Hippocampal formation (tissue), 2 donors: Measurements from ENCODE around the gene FAM20A.
A peak's percentile ranks its signal among the peaks of the same experiment; 100 is the strongest.
"Not testable (repeated sequence)": the region's sequence is repeated elsewhere in the genome, so short reads cannot be mapped to it uniquely, and the experiment has no call there.

Experiments used
- DNase-seq, 2 donors: peaks; one replicate each; lab custom pipeline; 2025; lab: John Stamatoyannopoulos, UW

The FAM20A gene

DNA sequence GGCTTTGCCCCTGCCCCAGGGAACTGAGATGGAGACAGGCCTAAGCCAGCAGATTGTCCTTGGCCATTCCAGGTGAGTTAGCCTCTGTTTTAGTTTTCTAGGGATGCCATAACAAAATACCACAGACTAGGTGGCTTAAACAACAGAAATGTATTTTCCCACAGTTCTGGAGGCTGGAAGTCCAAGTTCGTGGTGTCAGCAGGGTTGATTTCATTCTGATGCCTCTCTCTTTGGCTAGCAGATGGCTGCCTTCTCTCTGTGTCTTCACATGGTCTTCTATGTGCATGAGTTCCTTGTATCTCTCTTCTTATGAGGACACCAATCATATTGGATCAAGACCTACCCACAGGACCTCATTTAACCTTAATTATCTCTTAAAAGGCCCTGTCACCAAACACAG, 12.8 kb downstream of the FAM20A start:
- no peak for DNase-seq

- peak in 1 of 2 donors; percentile 12 for DNase-seq
These were observed 13.3 kb downstream of the FAM20A start for GRCh38 chr17:68587847-68588246.

GRCh38 chr17:68587026-68587425, 14.1 kb downstream of the FAM20A start:
- no peak for DNase-seq

DNA sequence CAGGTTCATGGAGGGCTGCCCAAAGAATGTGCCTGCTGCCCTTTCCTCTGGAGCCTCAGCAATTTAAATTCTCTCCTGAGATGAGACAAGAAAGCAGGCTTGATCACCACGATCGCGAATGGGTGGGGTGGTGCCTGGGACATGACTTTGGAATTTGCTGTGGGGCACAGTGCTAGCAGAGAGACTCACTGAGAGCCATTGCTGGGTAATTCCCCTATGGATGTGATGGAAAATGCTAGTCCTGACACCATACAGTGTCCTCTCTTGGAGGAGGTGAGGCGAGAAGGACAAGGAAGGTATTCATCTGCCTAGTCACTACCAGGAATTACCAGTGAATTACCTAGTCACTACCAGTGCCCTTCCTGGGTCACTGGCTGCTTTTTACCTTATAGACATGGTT, 15.5 kb downstream of the FAM20A start:
- no peak for DNase-seq

- no peak for DNase-seq
These were observed 16.4 kb downstream of the FAM20A start for GRCh38 chr17:68584581-68585303.

- not testable (repeated sequence) for DNase-seq
These were observed 18.3 kb downstream of the FAM20A start for GRCh38 chr17:68582867-68583266.

GRCh38 chr17:68581863-68582645, 19.1 kb downstream of the FAM20A start:
- no peak for DNase-seq

DNA sequence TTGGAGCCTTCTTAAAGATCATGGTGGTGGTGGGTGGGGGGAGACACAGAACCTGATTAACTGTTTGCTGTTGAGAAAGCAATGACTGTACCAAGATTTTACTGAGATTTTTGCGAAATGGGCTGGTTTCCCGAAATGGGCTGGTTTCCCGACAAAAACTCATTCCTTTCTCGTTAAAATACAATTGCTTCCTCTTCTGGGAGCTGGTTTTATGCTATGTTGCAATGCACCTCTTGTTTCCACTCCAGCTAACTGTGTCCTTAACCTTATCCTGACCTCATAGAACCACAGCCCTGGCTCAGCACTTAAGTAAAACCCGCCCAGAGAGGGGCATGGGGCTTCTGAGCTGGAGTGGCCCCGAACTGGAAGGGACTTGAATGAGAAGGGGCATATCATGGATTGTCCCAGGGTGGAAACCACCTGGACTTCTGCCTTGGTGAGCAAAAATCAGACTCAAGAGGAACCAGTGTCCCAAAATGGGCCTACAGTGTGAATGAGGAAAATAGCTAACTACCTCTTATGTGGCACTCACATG, 20.9 kb downstream of the FAM20A start:
- DNase-seq: no peak

- no peak for DNase-seq
These were observed 21.8 kb downstream of the FAM20A start for GRCh38 chr17:68579194-68579927.

DNA sequence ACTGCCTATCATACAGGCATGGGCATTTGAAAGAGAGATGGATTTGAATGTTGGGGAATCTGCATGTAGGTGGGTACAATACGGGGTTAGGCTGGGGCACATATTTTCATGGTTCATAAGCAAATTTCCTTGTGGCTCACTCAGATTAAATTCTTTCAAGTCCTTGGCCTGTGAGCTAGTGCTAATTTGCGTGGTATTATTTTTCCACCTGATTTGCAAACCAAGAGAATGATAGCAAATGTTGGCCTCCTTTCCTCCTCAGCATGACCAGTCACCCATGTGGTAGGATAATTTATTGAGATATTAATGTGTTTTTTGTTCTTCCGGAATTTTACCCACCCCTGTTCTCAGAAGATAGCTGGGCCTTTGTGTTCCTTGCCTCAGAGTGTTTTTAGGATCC, 22.9 kb downstream of the FAM20A start:
- no peak for DNase-seq

GRCh38 chr17:68577497-68577821, 23.7 kb downstream of the FAM20A start:
- no peak for DNase-seq

DNA sequence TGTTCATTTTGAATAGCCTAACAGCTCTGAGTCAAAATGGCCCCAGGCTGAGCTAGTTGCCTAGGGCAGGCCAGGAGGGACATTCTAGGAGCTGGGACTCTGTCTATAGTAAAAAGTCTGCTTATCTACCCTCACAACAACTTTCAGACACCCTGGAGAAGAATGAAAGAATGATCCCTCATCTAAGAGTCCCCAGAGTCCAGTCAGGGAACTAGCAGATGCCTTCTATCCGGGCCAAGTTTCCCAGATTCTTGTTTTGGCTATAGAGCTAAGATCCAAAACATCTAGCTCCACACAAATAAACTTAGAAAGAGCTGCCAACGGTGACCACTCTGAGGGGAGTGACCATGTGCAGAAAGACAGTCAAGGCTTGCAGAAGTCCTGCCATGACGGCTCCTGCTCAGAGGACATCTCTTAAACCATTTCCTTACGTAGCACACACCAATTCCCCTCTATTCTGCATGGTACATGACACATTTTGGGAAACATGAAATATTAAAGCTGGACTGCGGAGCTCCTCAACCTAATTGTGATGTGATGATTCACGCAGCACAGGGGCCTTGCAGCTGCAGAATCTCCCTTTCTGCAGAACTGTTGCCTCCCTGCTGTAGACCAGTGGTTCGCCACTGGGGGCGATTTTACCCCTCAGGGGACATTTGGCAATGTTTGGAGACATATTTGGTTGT, 24.2 kb downstream of the FAM20A start:
- no peak for DNase-seq

GRCh38 chr17:68576137-68576536, 25.0 kb downstream of the FAM20A start:
- DNase-seq: no peak

DNA sequence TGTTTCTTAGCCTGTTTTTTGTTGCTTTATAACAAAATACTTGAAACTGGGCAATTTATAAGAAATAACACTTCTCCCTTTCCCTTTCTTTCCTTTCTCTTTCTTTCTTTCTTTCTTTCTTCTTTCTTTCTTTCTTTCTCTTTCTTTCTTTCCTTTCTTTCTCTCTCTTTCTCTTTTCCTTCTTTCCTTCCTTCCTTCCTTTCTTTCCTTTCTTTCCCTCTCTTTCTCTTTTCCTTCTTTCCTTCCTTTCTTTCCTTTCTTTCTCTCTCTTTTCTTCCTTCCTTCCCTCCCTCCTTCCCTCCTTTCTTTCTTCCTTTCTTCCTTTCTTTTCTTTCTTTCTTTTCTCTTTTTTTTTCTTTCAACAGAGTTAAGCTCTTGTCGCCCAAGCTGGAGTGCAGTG, 27.8 kb downstream of the FAM20A start:
- no peak for DNase-seq

DNA sequence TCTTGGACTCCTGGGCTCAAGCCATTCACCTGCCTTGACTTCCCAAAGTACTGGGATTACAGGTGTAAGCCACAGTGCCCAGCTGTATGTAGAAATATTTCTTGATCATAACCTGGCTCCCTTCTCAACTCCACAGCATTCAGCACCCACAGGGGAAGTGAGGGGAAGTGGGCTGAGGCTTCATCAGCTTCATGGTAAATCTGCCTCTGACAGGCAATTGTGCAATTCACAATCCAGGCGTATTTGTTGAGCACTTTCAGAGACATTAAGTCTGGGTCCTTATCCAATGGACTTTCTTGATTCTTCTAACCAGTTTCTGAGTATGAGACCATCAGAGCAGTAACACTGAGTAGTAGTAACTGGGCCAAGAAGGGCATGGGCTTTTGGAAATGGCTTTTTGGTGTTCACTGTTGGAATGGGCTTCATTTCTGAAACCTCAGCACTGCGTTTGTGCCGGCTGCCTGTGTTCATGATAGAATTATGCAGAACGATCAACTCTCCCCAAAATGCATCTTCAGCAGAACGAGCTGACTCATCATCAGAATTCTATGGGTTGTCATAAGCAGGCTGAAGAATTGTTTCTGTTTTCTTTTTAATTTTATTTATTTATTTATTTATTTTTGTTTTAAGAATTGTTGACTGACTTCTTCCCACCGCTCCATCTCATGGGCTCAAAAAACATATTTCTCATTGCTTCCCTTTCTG, 28.9 kb downstream of the FAM20A start:
- DNase-seq: no peak

GRCh38 chr17:68570526-68570925, 30.6 kb downstream of the FAM20A start:
- no peak for DNase-seq

- no peak for DNase-seq
These were observed 31.8 kb downstream of the FAM20A start for GRCh38 chr17:68569346-68569745.

GRCh38 chr17:68568581-68568980, 32.6 kb downstream of the FAM20A start:
- no peak for DNase-seq

GRCh38 chr17:68567581-68567980, 33.6 kb downstream of the FAM20A start:
- DNase-seq: no peak

DNA sequence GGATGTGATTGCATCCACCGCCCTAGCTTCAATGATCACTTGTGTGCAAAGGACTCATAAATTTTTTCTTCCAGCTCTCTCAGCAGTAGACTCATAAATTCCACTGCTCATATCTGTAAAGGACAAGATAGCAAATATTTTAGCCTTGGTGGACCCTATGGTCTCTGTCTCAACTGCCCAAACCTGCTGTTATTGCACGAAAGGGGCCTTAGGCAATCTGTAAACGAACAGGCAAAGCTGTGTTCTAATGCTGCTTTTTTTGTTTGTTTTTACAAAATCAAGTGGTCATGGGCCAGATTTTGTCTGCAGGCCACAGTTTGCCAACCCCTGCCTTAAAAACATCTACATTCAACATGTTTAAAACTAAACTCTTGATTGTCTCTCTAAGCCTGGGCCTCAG, 34.1 kb downstream of the FAM20A start:
- no peak for DNase-seq

DNA sequence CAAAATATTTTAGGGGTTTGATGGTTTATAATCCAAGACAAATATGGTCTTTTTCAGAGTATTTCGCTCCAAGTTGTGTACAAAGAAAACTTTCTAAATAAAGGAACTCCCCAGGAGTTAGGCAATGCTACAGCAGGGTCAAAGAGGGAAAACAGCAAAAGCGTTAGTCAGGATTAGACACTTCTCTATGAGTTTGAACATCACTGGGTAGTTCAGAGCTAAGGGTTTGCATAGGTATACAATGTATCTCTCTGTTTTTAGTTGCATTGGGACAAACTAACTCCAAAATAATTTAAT, 34.8 kb downstream of the FAM20A start:
- no peak for DNase-seq
